ENCODE results near the gene KCNJ14. TPM values are rescaled to one million over a fixed set of nuclear protein-coding genes. Genes with fewer than 3 reads are reported as not detected.

Gene KCNJ14
- total RNA-seq, 3 donors from 2014 or later (not counting 1 experiment from before 2014, with no cell fraction given) = 0.77 to 1.2 (median 0.85) TPM

DNA sequence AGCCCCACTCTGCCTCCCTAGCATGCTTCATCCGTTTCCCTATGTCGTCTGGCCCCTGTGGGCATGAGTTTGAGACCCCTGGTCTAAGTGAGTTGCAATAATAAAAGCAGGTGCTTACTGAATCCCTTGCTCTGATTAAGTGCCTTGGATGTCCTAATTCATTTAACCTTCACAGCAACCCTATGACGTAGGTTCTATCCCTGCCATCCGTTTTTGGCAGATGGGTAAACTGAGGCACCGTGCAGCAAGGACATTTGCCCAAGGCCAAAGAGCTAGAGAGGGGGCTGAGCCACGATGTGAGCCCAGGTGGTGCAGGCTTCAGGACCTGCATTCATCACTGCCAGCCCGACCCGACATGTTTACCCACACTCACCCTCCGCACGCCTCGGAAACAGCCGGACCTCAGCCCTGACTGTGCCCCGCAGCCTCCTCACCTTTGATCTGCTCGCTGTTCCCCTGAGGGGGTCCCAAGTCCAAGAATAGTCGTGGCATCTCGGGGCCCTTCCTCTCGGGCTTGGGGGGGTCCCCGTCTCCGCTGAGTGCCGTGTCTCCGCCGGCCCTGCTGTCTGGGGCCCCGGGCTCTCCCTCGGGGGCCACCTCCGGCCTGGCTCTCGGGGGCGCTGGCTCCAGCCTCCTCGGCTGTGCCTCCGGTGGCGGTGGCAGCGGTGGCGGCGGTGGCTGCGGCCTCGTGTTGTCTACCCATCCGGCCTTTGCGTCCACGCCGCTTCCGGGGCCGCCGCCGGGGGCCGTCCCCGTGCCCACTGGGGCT lies 41.8 kb downstream of the KCNJ14 start:
- DNase-seq (no peak), ATAC-seq (no peak)
- H3K27ac ChIP-seq (ENCODE audit: low read length) = no peak overlapping the region
- no peaks in the 10 kb centered on the region for H3K36me3 ChIP-seq (ENCODE audit: control insufficient read depth, insufficient read depth, low read length)
- TF ChIP-seq CTCF (IDR thresholded peaks at IDR 0.05) = no peak
- Mint-ChIP-seq H3K9me3 (no peaks in the 10 kb centered on the region), H3K27me3 (ENCODE audit: low read depth in 2 of 2) (peaks cover 8 to 23% of the 10 kb centered on the region in 2 donors), H3K36me3 (no peaks in the 10 kb centered on the region), H3K4me1 (peaks cover 30 to 50% of the 10 kb centered on the region in 2 donors), H3K27ac (no peak overlapping the region), H3K4me3 (no peak overlapping the region)
- no peaks in the 10 kb centered on the region for H3K9me3 ChIP-seq (ENCODE audit: control insufficient read depth, insufficient read depth, low read length)
- intact Hi-C loops (cut with micrococcal nuclease) = no loop called here
- no peak overlapping the region for H3K4me3 ChIP-seq (ENCODE audit: low read length)
- peaks cover 40% of the 10 kb centered on the region for H3K4me1 ChIP-seq (ENCODE audit: control insufficient read depth, insufficient read depth, low read length)
- peaks cover 30% of the 10 kb centered on the region for H3K27me3 ChIP-seq (ENCODE audit: control insufficient read depth, insufficient read depth, low read length)
- WGBS (ENCODE audit: insufficient coverage) = 63% methylated on average over 45 of the region's 45 CpGs

DNA sequence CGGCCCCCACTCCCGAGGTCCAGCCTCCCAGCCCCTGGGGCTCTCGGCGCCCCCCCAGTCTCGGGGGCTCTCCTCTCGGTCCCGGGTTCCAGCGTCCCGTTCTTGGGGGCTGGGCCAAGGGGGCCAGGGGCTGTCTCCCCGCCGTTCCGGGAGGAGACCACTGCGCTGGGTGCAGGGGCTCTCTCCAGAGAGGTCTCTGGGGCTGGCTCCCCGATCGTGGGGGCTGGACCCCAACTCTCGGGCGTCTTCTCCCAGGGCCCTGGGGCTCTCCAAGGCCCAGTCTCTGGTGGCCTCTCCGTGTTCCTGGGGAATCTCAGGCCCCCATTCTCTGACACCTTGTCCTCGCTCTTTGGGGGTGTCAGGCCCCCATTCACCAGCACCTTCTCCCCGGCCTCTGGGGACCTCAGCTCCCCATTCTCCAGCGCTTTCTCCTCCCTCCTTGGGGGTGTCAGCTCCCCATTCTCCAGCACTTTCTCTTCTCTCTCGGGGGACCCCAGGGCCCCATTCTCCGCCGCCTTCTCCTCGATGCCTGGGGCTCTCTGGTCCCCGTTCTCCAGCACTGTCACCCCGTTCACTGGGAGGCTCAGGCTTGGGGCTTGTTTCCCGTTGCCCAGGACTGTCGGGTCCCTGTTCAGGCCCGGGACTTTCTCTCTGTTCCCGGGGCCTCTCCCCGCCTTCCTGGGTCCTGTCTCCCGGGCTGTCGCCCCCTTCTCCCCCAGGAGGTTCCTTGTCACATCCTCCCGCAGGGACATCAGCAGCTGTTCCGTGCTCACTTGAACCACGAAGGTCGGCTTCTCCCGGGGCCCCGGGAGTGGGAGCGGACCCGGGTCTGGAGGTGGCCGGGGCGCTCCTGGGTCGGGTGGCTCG lies 42.6 kb downstream of the KCNJ14 start:
- Histone ChIP-seq H3K27ac (ENCODE audit: low read length) (no peak overlapping the region), H3K4me3 (ENCODE audit: low read length) (no peak overlapping the region), H3K9me3 (ENCODE audit: control insufficient read depth, insufficient read depth, low read length) (no peaks in the 10 kb centered on the region), H3K27me3 (ENCODE audit: control insufficient read depth, insufficient read depth, low read length) (peaks cover 30% of the 10 kb centered on the region), H3K4me1 (ENCODE audit: control insufficient read depth, insufficient read depth, low read length) (peaks cover 37% of the 10 kb centered on the region), H3K36me3 (ENCODE audit: control insufficient read depth, insufficient read depth, low read length) (no peaks in the 10 kb centered on the region)
- no peak for TF ChIP-seq CTCF (IDR thresholded peaks at IDR 0.05)
- Mint-ChIP-seq H3K27ac (peak overlapping the region in 1 of 2 donors; percentile 62), H3K27me3 (ENCODE audit: low read depth in 2 of 2) (peaks cover 8 to 18% of the 10 kb centered on the region in 2 donors), H3K4me1 (peaks cover 22 to 45% of the 10 kb centered on the region in 2 donors), H3K36me3 (no peaks in the 10 kb centered on the region), H3K9me3 (no peaks in the 10 kb centered on the region), H3K4me3 (peak overlapping the region; percentile 80)
- DNase-seq (no peak), ATAC-seq (no peak)
- 56% methylated on average over 46 of the region's 46 CpGs for WGBS (ENCODE audit: insufficient coverage)
- intact Hi-C loops (cut with micrococcal nuclease) = no loop called here

DNA sequence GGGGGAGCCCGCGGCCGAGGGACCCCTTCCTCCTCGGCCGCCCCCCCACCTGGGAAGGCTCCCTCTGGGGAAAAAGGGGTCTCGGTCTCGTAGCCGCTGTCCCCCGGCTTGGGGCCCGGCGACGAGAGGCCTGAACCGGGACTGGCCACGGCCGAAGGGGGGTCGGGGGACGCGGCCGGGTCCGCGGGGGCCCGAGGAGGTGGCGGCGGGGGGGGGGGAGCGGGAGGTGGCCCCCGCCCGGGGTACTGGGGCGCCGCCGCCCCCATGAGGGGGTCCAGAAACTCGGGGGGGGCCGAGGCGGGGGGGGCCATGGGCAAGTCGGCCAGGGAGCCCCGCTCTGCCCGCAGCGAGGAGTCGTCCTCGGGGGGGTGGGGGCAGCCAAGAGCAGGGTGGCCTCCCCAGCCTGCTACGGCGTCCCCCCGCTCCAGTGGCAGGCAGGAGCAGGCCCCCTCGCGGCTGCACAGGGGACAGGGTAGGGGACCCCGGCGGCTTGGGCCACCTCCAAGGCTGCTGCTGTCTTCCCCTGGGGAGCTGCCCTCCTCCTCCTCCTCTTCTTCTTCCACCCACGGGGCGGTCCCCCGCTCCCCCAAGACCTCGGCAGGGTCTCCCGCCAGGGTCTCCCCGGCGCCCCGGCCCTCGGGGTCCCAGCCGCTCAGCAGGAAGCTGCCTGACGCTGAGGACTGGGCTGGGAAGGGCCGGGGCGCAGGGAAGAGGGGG lies 43.4 kb downstream of the KCNJ14 start:
- no peaks in the 10 kb centered on the region for H3K36me3 Mint-ChIP-seq
- 45% methylated on average over 58 of the region's 59 CpGs for WGBS (ENCODE audit: insufficient coverage)
- H3K9me3 Mint-ChIP-seq = no peaks in the 10 kb centered on the region
- Histone ChIP-seq H3K4me3 (ENCODE audit: low read length) (no peak overlapping the region), H3K9me3 (ENCODE audit: control insufficient read depth, insufficient read depth, low read length) (no peaks in the 10 kb centered on the region), H3K4me1 (ENCODE audit: control insufficient read depth, insufficient read depth, low read length) (peaks cover 35% of the 10 kb centered on the region), H3K27me3 (ENCODE audit: control insufficient read depth, insufficient read depth, low read length) (peaks cover 30% of the 10 kb centered on the region), H3K27ac (ENCODE audit: low read length) (no peak overlapping the region), H3K36me3 (ENCODE audit: control insufficient read depth, insufficient read depth, low read length) (no peaks in the 10 kb centered on the region)
- H3K4me3 Mint-ChIP-seq = no peak overlapping the region
- H3K27ac Mint-ChIP-seq = no peak overlapping the region
- peaks cover 21 to 41% of the 10 kb centered on the region in 2 donors for H3K4me1 Mint-ChIP-seq
- peaks cover 8 to 18% of the 10 kb centered on the region in 2 donors for H3K27me3 Mint-ChIP-seq (ENCODE audit: low read depth in 2 of 2)
- intact Hi-C loops (cut with micrococcal nuclease) = no loop called here
- ATAC-seq (no peak), DNase-seq (no peak)
- no peak for TF ChIP-seq CTCF (IDR thresholded peaks at IDR 0.05)

All from natural killer cell (primary cell).